HG03045 (cell line): ENCODE results near the gene NPHP4.
"Not testable (repeated sequence)": the region's sequence is repeated elsewhere in the genome, so short reads cannot be mapped to it uniquely, and the experiment has no call there.

Source experiments
- ATAC-seq: cut with Tn5 transposase; IDR thresholded peaks from one replicate; pipeline ENCODE4 v1.9.1; 2021; ENCODE audit warnings: mild to moderate bottlenecking, moderate library complexity; ENCODE audit not compliant: unreplicated experiment

The NPHP4 gene

DNA sequence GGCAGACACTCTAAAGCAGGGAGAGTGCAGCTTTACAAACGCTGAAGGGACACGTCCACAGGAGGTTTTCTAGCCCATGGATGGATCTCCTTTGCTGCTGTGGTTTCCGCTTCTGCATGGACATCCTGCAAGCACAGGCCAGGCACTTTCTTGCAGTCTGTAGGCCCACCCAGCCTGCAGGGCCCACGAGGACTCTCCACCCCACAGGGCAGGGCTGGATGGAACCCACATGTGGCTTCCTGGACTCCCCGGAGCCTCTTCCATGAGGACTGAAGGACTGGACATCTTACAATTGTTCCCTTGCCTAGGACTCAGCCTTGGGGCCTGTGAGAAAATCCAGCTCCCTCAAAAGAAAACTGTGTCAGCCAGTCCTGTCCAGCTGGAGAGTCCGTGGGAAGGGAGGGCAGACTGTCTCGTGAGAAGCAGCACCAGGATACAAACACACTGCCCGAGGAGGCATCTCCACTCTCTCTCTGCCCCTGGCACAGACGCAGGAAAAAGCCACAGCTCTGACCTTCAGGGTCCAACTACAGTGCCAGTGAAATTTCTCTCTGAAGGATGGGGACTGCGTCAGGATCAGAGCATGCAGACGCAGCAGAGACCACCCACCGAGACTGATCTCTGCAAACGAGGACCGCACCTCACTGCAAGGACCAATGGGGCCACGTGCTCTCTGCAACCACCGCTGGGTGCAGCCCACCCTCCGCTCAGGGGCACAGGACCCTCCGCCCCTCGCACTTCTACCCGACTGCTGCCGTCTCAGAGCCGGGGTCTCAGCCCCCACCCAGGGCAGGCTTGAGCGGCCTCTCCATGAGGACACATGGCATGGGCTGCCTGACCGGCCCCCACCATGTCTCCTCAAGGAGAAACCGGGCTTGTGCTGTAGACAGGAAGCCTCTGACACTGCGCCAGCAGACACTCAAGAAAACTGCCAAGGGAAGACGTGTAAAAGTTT is 130.1 kb downstream of the NPHP4 start:
- no peak for ATAC-seq

GRCh38 chr1:5860277-5860676 is 131.9 kb downstream of the NPHP4 start:
- no peak for ATAC-seq

DNA sequence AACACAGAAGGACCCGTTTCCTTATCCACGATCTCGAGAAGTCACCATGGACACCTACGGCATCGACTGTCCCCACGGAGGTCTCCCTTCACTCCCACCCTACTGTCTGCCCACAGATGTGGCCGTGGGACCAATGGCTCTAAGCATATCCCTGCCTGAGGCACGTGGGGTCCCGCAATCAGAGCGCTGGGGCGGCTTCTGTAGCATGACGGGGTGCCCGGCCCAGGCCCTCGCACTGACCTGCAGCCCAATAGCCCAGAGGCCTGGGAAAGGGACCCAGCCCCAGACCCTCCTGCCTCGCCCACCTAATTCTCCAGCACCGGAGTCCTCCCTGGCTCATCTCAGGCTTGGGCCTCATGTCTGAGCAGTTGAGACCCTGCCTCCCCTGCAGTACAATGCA is 132.5 kb downstream of the NPHP4 start:
- no peak for ATAC-seq

DNA sequence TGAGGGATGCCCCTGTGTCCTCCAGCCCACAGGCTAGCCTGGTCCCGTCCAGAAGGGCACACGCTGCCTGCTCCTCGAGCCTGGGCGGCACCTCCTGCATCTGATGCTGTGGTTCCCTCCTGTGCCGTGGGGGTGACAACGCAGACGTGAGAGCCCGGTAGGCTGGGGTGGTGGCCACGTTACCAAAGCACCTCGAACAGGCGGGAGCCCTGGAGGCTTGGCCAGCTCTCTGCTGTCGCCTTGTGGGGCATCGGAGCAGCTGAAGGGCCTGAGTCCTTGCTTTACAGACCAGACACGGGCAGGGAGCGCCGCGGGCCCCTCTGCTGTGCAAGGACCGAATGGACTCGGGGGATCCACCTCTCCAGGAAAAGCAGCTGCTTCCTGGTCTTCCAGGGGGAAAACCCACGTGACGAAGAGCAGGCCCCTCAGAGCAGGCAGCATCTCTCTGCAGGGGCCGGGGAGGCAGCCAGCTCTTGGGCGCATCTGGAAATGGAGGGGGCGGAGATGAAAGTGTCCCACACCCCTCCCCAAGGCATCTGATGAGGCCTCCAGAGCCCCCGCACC is 133.3 kb downstream of the NPHP4 start:
- ATAC-seq: no peak

- no peak for ATAC-seq
These were observed 134.0 kb downstream of the NPHP4 start for GRCh38 chr1:5858246-5858645.

DNA sequence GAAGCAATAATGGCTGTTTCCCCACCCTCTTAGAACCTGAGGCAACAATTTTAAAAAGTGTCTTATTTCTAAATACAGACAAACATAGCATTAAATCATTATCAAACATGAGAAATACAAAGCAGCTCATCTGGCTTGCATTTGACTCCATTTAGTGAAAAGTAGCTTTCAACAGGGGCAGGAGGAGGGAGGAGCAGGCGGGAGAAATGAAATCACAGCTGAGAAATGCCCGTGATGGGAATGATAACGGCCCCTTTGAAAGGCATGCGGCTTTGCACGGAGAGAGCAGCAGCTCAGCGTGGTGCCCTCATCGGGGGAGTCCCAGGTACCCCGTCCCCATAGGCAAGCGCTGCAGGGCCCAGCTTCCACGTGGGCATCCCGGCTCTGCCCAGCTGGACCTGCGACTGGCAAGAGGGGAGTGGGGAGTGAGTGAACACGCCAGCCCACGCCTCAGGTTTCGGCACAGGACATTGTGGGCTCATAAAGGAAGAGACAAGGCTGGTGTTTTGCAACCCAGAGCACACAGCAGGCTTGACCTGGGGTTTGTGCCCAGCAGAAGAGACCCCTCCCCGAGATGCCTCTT is 134.6 kb downstream of the NPHP4 start:
- ATAC-seq: no peak

DNA sequence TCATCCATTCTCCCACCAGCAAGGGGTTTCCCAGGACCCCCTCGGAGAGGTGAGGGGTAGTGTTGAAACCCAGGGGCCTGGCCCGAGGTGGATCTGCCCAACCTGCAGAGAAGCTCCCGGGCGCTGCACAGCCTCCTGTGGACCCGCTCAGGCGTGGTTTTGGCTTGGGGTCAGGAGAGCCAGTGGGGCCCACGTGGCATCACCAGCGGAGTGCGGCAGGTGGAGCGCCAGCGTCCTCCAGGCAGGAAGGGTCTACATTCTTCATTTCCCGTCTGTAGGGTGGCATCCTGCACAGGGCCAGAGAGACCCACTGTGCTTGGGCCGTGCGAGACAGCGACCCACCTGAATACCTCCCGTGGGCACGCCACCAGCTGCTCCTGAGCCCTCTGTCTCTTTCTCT is 135.2 kb downstream of the NPHP4 start:
- no peak for ATAC-seq

DNA sequence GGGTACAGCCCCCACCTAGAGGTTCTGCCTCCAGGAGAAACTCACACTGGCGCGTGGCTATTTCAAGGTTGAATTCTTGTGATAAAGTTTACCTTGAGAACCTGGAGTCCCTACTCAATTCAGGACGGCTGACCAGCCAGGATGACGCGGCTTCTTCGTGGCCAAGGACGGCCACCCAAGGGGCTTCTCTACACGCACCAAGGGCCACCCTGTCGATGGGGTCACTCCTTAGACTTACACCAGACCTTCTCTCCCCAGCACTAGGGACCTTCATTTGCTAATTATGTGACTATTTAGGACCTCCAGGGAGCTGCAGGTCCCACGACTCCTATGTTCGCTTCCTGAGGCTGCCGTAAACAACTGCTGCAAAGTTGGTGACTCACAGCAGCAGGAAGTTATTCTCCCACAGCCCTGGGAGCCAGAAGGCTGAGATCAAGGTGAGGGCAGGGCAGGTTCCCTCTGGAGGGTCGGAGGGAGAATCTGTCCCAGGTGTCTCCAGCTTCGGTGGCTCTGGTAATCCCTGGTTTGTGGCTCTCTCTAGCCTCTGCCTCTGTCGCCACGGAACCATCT is 135.9 kb downstream of the NPHP4 start:
- ATAC-seq: no peak

GRCh38 chr1:5855196-5855897 is 136.9 kb downstream of the NPHP4 start:
- ATAC-seq: no peak

DNA sequence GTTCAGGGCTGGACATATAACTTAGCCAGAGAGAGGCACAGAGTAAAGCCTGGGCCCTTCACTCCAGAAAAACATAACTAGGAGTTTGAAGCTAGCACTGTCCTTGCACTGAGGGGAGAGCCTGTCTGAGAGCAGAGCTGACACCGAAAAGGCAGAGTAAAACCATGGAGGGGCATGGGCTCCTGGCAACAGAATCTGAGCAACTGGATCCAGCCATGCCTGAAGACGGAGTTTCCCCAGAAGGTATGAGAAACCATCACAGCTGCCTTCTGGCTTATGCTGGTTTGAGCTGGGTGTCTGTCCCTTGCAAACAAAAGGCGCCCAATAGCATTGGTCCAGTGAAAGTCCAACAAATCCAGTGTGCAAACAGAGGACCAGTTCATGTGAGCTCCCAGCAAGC is 137.5 kb downstream of the NPHP4 start:
- ATAC-seq: no peak

- ATAC-seq: not testable (repeated sequence)
These were observed 138.4 kb downstream of the NPHP4 start for GRCh38 chr1:5853858-5854257.

DNA sequence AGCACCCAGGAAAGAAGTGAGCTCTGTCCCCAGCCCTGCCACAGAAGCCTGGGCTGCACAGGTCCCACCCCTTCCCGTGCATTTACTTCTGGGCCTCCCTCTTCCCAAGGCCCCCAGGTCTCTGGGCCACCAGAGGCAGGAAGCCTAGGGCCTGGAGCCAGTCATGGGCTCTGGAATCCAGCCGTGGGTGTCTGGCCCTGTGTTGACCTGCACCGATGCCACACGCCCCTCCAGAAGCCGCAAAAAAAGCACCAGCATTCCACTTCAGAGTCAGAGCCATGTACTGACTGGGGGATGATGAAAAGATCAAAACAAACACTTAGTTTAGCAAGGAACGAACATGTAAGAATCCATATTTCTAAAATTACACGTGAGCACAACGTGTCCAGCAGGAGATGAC is 141.7 kb downstream of the NPHP4 start:
- ATAC-seq: no peak

- ATAC-seq: no peak
These were observed 142.7 kb downstream of the NPHP4 start for GRCh38 chr1:5849550-5849949.

GRCh38 chr1:5847013-5847659 is 145.1 kb downstream of the NPHP4 start:
- ATAC-seq: no peak

- no peak for ATAC-seq
These were observed 146.8 kb downstream of the NPHP4 start for GRCh38 chr1:5845376-5845775.

DNA sequence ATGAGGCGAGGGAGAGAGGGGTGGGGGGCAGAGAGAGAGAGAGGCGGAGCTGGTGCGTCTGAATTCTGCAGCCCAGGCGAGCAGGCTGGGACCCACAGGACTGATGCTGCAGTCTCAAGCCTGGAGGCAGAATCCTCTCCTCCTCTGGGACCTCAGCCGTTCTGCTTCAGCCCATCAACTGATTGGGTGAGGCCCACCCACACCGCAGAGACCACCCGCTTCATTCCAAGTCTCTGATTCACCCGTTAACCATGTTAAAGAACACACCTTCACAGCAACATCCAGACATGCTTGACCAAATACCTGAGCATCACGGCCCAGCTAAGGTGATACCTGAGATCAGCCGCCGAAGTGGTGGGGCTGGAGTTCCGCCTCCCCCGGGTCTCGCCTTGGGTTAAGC is 147.8 kb downstream of the NPHP4 start:
- no peak for ATAC-seq

DNA sequence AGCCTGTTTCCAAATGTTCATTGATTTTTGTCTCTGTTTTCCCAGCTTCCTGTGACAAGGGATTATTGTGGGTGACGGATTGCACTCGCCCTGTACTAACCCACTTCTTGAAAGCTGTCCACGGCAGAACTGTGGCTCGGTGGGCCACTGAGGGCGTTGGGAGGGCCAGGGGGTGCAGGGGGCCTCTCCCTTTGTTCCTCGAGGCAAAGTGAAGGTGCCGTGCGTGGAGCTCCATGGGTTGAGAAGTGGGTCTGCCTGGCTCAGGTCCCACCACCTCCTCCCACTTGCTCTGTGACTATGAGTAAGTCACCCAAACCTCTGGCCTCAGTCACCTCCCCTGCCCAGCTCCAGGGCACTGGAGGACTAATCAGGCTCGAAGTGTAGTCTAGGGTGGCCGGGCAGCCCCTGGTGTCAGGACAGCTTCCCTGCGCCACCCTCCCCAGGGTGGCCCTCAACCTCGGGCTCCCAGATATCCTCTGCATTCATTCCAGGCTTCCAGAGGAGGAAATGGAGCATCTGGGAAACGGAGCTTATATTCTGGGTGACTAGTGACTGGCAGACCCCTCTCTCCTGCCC is 148.6 kb downstream of the NPHP4 start:
- no peak for ATAC-seq

GRCh38 chr1:5842679-5843078 is 149.5 kb downstream of the NPHP4 start:
- ATAC-seq: no peak

DNA sequence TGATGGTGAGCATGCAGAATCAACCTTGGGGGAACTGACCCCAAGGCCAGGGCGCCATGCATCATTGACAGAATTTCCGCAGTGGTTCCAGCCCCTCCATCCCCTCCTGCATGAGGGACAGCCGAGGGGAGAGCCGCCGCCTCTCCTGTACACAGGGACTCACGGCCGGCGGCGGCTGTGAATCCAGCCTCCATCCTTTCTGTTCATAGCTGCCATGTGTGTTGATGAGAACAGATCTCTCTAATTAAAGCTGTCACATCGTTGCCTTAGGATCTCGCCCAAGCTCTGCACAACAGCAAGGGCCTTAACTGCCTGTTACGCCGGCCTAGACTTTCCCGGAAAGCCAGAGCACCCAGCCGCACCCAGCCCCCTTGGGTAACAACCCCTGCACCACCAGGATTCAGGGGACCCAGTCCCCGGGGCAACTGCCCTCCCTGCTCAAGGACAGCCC is 151.6 kb downstream of the NPHP4 start:
- no peak for ATAC-seq

- no peak for ATAC-seq
These were observed 152.2 kb downstream of the NPHP4 start for GRCh38 chr1:5839881-5840550.
